HG03108 (cell line): ENCODE results near the gene TNS3.
"Not testable (repeated sequence)": the region's sequence is repeated elsewhere in the genome, so short reads cannot be mapped to it uniquely, and the experiment has no call there.

ENCODE experiments used
- ATAC-seq: cut with Tn5 transposase; IDR thresholded peaks from one replicate; pipeline ENCODE4 v1.9.1; 2021; ENCODE audit warnings: moderate library complexity; ENCODE audit not compliant: unreplicated experiment

Gene TNS3

DNA sequence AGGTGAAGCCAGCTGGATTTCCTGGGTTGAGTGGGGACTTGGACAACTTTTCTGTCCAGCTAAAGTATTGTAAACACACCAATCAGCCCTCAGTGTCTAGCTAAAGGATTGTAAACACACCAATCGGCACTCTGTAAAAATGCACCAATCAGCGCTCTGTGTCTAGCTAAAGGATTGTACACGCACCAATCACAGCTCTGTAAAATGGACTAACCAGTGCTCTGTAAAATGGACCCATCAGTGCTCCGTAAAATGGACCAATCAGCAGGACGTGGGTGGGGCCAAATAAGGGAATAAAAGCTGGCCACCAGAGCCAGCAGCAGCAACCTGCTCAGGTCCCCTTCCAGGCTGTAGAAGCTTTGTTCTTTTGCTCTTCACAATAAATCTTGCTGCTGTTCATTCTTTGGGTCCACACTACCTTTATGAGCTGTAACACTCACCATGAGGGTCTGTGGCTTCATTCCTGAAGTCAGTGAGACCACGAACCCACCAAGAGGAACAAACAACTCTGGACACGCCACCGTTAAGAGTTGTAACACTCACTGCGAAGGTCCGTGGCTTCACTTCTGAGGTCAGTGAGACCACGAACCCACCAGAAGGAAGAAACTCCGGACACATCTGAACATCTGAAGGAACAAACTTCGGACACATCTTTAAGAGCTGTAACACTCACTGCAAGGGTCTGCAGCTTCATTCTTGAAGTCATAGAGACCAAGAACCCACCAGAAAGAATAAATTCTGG, 21.8 kb upstream of the TNS3 start:
- ATAC-seq: not testable (repeated sequence)

DNA sequence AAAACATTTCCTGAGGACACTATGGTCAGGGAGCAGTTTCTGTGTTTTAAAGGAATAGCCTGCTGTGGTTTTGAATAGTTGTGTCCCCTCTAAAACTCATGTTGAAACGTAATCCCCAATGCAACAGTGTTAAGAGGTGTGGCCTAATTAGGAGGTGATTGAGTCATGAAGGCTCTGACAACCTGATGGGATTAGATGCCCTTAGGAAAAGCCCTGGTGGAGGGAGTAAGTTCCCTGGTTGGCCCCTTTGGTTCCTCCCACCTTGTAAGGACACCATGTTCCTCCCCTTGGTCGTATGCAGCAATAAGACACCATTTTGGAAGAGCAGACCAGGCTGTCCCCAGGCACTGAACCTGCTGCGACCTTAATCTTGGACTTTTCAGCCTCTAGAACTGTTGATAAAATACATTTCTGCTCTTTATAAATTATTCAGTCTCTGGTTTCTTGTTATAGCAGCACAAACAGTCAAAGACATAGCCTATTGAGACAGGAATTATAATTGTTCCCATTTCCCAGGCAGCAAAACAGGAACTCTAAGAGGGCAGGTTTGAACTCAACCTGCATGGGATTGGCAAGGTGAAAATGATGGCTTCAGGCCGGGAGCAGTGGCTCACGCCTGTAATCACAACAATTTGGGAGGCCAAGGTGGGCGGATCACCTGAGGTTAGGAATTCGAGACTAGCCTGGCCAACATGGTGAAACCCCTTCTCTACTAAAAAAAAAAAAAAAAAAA, 20.5 kb upstream of the TNS3 start:
- ATAC-seq: no peak

DNA sequence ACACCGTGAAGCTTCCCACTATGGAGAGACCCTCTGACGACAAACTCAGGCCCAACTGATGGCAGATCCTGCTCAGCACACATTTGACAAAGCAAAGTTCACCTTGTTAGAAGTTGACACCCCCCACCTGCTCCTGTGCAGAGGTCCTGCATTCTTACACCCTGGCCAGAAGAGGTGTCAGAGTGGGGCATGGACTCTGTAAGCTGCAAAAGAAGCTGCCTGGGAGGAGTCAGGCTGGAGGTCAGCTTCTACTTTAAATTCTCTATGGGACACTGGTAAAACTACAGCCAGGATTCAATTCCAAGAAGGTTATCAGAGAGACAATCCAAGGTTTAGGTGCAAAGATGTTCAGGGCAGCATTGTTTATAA, 20.0 kb upstream of the TNS3 start:
- ATAC-seq: no peak

DNA sequence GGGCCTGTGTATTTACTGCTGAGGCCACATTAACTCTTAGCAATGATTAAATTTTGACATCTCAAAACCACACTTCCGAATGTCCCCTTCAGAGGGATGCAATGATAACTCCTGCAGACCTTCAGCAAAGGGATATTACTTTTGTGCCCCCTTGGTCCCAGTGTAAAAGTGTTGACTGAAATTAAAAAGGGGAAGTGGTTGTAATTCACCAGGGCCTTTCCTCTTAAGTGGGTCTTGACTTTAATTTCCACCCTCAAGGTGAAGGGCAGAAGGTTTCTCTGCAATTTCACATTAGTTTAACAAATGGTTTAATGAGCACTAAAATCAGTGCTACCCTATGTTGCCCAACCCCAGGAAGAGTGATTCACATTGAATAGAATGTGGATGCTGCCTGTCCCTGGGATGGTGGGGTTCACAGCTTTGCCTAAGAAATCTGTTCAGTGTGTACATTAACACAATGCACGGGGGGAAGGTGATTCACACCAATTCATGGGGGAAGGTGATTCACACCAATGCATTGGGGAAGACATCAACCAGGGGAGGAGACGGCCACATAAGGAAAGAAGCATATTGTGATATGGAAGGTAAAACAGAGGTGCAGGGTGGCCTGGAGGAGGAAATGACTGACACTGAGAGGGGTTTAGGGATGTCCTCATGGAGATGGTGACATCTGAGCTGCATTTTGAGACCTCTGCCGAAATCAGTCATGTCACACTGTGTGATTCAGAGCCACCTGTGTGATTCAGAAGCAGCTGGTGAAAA, 19.4 kb upstream of the TNS3 start:
- ATAC-seq: no peak

DNA sequence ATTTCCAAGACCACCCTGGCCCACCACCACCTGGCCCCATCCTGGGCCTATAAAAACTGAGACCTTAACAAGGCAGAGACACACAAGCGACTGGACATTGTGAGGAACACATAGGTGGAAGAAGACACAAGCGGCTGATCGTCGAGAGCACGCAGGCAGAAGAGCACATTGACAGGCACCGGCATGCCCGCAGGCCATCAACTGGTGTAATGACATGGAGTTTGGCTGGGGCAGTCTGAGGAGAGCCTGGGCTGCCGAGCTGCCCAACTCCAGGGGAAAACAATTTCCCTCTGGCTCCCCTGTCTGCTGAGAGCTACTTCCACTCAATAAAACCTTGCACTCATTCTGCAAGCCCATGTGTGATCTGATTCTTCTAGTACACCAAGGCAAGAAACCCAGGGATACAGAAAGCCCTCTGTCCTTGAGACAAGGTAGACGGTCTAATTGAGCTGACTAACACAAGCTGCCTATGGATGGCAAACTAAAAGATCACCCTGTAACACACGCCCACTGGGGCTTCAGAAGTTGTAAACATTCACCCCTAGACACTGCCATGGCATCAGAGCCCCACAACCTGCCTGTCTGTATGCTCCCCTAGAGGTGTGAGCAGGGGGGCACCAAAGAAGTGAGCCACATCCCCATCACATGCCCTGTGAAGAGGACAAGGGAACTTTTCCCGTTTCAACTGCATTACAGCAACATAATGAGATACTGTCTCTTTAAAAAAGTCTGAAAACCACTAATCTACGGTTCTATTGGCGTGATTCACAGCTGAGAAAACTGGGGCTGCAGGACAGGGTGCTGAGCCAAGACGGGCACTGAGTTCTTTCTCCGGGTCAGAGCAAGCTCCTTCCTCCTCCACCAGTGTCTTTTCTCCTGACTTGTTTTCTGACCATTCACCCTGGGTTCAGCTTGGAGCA, 18.5 kb upstream of the TNS3 start:
- ATAC-seq: no peak

DNA sequence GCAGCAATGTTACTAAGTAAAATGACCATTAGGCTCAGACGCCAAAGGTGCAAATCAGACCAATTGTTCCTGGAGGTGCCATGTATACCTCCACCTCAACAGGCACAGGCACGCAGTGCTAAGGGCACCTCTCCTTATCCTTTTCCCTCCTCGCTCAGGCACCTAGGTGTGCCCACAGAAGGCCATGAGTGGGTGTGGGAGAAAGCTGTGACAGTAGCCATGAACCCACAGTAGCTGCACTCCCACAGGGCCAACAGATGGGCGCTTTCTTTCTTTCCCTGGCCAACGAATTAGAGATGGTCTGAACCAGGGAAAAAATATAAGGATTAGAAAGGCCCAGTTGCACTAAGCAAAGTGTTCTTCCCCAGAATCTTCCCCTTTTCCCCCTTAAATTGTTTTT, 15.5 kb upstream of the TNS3 start:
- ATAC-seq: no peak

DNA sequence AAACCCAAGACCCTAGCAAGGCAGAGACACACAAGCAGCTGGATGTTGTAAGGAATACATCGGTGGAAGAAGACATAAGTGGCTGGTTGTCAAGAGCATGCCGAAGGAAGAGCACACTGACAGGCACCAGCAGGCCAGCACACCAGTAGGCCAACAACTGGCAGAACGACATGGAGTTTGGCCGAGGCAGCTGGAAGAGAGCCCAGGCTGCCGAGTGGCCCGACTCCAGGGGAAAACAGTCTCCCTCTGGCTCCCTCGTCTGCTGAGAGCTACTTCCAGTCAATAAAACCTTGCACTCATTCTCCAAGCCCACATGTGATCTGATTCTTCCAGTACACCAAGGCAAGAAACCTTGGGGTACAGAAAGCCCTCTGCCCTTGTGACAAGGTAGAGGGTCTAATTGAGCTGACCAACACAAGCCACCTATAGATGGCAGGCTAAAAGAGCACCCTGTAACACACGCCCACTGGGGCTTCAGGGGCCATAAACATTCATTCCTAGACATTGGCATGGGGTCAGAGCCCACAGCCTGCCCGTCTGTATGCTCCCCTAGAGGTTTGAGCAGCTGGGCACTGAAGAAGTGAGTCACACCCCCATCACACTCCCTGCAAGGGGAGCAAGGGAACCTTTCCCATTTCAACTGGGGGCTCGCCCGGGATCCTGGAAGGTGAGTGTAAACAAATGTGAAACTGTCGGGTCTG, 14.7 kb upstream of the TNS3 start:
- ATAC-seq: no peak

DNA sequence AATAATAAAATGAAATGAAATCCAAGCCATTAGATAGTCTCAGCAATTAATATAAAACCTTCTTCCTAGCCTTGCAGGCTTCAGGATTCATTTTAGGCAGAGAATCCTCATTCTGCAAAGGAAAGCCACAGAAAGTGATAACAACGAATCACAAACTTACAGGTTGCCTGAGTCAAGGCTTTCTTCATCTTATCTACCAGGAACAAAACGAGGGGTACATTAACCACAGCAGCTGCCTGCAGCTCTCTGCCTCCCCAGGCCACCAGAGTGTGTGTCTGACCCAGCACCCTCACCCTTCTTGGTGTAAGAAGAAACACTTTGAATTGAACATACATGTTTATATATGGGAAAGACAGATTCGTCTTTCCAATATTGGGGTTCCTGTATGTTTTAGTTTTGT, 12.5 kb upstream of the TNS3 start:
- ATAC-seq: no peak

DNA sequence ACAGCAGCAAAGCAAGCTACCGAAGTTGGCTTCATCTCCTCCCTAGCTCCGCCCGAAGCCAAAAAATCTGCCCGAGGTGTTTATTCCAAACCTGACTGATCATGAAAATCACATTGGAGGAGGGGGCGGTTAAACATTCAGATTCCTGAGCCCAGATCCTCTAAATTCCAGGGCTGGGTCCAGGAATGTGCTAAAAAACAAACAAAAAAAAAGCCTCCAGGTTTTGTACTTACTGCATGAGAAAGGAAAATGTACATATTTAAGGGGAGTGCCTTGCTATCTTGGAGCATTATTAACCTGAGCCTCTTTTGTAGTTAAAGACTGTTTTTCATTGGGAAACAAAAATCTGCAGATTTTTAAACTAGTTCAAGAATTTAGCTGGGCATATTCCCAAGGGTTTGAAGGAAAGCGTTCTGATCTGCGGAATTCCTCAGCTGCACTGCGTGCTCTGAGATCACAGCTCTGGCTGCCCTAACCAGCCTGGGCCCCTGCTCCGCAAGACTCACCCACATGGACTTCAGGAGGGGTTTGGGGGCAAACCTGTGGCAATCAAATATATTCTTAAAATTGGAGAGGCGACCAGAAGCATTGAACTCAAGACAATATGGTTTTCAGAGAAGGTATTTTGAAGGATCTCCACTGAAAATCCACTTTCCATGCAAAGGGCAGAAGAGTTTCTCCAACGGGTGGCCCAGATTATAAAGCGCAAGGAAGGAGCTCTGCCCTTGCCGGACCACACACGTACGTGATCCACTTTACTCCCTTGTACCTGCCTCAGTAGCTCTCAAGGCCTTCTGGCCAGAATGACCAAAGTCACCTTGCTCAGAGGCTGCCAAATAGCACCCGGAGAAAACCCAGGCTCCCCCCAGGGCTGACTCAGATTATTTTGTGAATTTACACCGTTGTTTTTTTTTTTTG, 10.0 kb upstream of the TNS3 start:
- ATAC-seq: no peak

DNA sequence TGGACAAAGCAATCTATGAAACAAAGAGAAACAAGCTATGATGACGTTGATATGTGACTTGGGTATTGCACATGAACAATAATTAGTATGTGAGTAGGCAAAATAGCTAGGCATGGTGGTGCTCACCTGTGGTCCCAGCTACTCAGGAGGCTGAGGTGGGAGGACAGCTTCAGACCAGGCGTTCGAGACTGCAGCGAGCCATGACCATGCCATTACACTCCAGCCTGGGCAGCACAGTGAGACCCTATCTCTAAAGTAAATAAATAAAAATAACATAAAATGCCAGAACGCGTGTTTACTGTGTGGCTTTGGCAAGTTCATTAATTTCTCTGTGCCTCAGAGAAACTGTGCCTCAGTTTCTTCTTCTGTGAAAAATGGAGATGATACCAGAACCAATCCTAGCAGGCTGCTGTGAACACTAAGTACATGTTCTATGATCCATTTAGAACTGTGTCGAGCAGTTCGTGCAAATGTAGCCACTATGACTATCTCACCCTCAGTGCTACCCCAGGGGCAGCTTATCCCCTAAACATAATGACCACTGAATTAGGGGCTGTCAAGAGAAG, 9.3 kb upstream of the TNS3 start:
- ATAC-seq: no peak

DNA sequence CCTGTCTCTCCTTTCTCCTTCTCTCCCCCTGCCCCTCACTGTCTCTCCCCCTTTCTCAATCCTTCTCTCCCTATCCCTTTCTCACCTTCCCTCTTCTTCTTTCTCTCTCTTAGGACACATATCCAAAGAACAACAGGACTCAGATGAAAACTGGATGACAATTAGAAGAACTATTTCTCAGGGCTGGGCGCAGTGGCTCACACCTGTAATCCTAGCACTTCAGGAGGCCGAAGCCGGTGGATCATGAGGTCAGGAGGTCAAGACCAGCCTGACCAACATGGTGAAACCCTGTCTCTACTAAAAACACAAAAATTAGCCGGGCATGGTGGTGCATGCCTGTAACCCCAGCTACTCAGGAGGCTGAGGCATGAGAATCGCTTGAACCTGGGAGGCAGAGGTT, 8.3 kb upstream of the TNS3 start:
- not testable (repeated sequence) for ATAC-seq

DNA sequence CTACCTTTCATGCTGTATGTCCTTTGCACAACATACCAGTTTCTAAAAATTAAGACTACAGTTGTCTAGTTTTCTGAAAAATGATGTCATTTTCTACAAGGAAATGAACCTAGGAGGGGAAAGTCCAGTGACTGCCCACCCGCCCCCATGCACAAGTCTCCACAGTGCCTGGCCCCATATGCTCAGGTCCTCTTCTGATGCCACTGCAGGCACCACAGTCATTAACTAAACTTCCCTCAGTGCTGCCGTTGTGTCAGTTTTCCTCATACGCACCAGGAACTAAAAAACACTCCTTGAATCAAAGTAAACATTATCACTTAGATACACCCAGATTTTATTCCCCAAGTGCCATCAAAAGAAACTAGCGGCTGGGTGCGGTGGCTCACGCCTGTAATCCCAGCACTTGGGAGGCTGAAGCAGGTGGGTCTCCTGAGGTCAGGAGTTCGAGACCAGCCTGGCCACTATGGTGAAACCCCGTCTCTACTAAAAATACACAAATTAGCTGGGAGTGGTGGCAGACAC, 6.9 kb upstream of the TNS3 start:
- no peak for ATAC-seq

DNA sequence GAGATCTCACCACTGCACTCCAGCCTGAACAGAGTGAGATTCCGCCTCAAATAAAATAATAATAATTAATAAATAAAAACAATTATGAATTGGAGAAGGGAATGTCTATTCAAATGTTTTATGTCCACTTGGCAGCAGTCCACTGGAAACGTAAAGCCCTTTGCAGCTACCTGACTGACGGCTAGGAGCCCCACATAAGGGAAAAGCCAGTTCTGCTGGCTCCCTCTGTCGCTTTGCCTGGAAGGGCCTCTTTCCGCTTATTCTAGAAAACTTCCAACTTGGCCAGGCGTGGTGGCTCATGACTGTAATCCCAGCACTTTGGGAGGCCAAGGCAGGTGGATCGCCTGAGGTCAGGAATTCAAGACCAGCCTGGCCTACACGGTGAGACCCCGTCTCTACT, 6.1 kb upstream of the TNS3 start:
- ATAC-seq: no peak

DNA sequence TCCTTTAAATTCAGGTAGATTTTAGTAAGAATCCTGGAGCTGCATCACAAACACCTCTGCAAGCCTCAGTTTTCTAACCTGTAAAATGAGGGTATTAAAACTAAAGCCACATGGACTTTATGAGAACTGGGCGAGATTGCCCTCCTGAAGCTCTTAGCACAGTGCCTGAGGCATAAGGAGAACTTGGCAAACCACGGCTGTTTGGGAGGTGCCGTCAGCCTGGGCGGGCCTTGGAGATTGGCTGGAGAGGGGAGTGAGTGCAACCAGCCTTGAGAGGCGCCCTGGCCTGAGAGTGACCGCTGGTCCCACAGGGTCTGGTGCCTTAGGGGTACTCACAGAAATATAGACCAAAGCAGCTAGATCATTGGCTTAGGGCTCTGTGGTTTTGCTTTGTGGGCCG, 5.4 kb upstream of the TNS3 start:
- no peak for ATAC-seq

DNA sequence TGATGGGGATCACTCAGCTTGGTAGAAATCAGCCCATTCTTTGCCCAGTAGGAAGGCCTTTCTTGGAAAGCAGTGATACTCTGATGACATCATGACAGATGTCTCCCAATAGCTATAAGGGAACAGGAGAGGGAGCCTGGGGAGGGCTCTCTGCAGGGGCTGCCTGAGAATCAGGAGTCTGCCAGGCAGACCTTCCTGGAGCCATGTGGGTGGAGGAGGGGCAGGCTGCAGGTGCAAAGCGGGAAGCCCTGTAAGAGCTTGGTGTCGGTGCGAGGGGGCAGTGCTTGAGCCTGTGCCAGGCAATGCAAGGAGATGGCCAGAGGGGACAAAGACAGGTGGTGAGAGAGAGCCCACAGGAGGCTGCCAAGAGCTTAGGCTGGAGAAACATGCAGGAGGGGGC, 5.0 kb upstream of the TNS3 start:
- ATAC-seq: no peak

DNA sequence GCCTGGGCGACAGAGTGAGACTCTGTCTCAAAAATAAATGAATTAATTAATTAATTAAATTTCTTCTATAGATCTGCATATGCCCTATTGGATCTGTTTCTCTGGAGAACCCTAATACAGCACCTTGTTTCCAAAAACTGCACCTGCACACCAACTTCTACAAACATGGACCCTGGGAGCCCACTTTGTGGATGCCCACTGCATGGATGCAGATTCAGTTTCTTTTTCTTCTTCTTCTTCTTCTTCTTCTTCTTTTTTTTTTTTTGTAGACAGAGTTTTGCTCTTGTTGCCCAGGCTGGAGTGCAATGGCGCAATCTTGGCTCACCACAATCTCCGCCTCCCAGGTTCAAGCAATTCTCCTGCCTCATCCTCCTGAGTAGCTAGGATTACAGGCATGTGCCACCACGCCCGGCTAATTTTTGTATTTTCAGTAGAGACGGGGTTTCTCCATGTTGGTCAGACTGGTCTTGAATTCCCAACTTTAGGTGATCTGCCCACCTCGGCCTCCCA, 4.3 kb upstream of the TNS3 start:
- ATAC-seq: not testable (repeated sequence)

DNA sequence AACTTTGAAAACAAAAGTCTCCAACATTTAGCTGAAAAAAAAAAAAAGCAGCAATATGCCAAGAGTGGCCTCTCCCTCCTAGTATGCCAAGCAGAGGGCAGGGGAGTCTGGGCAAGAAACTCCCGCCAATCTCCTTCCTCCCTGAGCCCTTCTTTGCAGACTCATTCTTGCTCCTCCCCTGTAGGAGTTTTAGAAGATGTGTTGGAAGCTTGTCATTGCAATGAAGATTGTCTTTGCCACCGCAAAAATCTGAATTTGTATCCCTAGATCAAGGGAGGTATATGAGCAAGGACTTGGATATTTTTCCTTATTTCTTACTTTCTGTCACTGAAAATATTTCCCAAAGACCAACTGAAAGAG, 2.6 kb upstream of the TNS3 start:
- ATAC-seq: no peak

DNA sequence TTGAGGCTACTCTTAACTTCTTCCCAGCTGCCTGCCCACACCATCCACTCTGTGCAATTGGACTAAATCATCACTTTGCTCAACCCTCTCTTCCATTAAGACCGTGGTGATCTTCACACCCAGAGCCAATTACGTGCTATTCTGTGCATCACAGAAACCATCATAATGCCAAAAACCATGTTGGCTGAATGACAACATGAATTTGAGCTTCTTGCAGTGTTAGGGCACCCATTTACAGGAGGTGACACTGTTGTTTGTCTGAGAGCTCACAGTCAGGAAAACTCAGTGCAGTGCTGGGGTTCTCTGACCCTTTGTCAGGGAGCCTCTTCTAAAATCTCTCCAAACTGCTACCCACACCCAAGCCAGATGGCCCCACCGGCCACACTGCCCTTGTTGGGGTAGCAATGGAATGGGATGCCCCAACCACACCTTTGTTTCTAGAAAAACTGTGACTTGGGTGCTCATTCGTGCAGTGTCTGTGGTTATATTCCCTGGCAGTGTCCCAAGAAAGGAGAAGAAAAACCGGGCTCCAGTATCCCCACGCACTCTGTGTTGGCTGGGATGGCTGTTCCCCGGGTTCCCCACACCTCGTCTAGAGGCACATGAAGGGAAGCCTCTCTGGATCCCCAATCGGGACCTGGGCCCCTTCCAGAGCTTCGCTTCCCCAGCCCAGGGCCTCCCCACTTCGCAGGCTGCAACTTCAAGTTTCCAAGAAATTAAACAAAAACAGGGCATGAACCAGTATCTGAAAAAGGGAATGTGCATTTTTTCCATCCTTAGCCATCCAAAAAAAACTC, 2.0 kb upstream of the TNS3 start:
- ATAC-seq: no peak
